CD4-positive, alpha-beta T cell (primary cell): ENCODE data around the gene PDLIM5. TPM values are rescaled to one million over a fixed set of nuclear protein-coding genes. Genes with fewer than 3 reads are reported as not detected.
"Not testable (repeated sequence)": the region's sequence is repeated elsewhere in the genome, so short reads cannot be mapped to it uniquely, and the experiment has no call there.

Source experiments
- ATAC-seq: fragments of 200-7000 bp; cut with Tn5 transposase; one replicate; pipeline ENCODE4 v1.10.0; 2022; ENCODE audit warnings: mild to moderate bottlenecking; ENCODE audit not compliant: poor library complexity
- CTCF ChIA-PET: fragments of 350-600 bp; sonication (Branson Sonifier 250); formaldehyde crosslinking; loops from one replicate; lab custom pipeline; 2021; ENCODE audit warnings: antibody characterized with exemption, inconsistent platforms; lab: Charles Lee
- POLR2A ChIA-PET: fragments of 350-600 bp; sonication (Branson Sonifier 250); formaldehyde crosslinking; loops from one replicate; lab custom pipeline; 2021; ENCODE audit warnings: antibody characterized with exemption, inconsistent platforms; lab: Charles Lee
- DNase-seq, 14 experiments: peaks; one replicate each; pipeline ENCODE4 v3.0.0-alpha.2; 2013 to 2020; ENCODE audit warnings: mixed read lengths in 2 of 14
- H3K27ac ChIP-seq, 2 donors: one replicate each; pipeline versions ENCODE4 v1.5.1 to v1.7.0; 2013; ENCODE audit warnings: low read length in 2 of 2, low read depth in 1 of 2, mild to moderate bottlenecking in 1 of 2
- H3K27me3 ChIP-seq, 2 experiments: 1 replicate in 1 of 2; 2 replicates in 1 of 2; pipeline versions ENCODE4 v1.6.1 to v1.7.0; 2013; ENCODE audit warnings: low read length in 2 of 2, control low read depth in 1 of 2, mild to moderate bottlenecking in 1 of 2, moderate library complexity in 1 of 2; ENCODE audit not compliant: insufficient read depth in 2 of 2, control insufficient read depth in 1 of 2
- H3K36me3 ChIP-seq: one replicate; pipeline ENCODE4 v1.6.1; 2013; ENCODE audit warnings: low read length, control low read depth; ENCODE audit not compliant: insufficient read depth
- H3K4me1 ChIP-seq: one replicate; pipeline ENCODE4 v1.6.1; 2013; ENCODE audit warnings: low read length, control low read depth; ENCODE audit not compliant: insufficient read depth
- H3K4me3 ChIP-seq: one replicate; pipeline ENCODE4 v1.5.1; 2013; ENCODE audit warnings: mild to moderate bottlenecking, low read length, moderate library complexity
- H3K9me3 ChIP-seq, 2 experiments: 1 replicate in 1 of 2; 2 replicates in 1 of 2; pipeline versions ENCODE4 v1.6.1 to v1.7.0; 2013; ENCODE audit warnings: low read length in 2 of 2, mild to moderate bottlenecking in 2 of 2, control low read depth in 1 of 2, moderate library complexity in 1 of 2; ENCODE audit not compliant: control insufficient read depth in 1 of 2, insufficient read depth in 1 of 2
- H3K27ac Mint-ChIP-seq: one replicate; pipeline ENCODE4 v1.8.0; 2020; ENCODE audit warnings: mixed read lengths
- H3K27me3 Mint-ChIP-seq: one replicate; pipeline ENCODE4 v1.8.0; 2021; ENCODE audit warnings: mixed read lengths
- H3K36me3 Mint-ChIP-seq: one replicate; pipeline ENCODE4 v1.8.0; 2021; ENCODE audit warnings: low read depth, mixed read lengths
- H3K4me1 Mint-ChIP-seq: one replicate; pipeline ENCODE4 v1.8.0; 2021; ENCODE audit warnings: low read depth, mixed read lengths
- H3K4me3 Mint-ChIP-seq: one replicate; pipeline ENCODE4 v1.8.0; 2020; ENCODE audit warnings: mild to moderate bottlenecking, mixed read lengths
- H3K9me3 Mint-ChIP-seq: one replicate; pipeline ENCODE4 v1.8.0; 2020; ENCODE audit warnings: mixed read lengths
- intact Hi-C, 2 experiments: fragments of 100-400 bp; cut with DNase I in 1 of 2; cut with micrococcal nuclease in 1 of 2; formaldehyde crosslinking; loops; one replicate each; pipeline versions ENCODE4 v1.15.1 to v1.9.0; 2023 to 2025; cut with DNase I, micrococcal nuclease
- total RNA-seq, 174 experiments: library from RNA in 2 of 174; stranded (reverse) in 2 of 174; gene quantifications; one replicate each; pipeline ENCODE4 v1.2.3 and lab custom pipeline; 2021 to 2026
- TF ChIP-seq, protein P1 (sequence below): fragments of 200-600 bp; IDR thresholded peaks from one replicate; pipeline ENCODE4 v1.8.0; 2022; ENCODE audit warnings: antibody characterized with exemption, mild to moderate bottlenecking

The PDLIM5 gene
- total RNA-seq, 2 experiments from 2014 or later, result 23.0 to 23.1 TPM

DNA sequence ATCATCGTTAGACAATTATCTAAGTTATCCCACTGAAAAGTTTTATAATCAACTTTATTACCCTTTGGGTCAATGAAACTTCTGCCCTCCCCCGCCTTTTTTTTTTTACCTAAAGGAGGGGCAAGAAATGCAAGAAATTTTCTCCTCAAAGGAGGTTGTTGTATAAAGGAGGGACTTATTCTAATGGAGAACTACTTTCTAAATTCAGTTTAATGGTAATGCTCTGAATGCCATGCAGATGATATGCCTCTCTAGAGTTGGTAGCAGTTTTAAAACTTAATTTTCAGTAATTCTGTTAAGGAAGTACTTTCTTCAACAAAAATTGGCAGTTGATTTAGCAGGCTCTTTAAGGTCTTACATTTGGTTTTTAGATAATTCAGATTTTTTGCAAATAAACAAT lies 23.3 kb downstream of the PDLIM5 start:
- H3K36me3 Mint-ChIP-seq, result no peaks in the 10 kb centered on the region
- H3K4me3 Mint-ChIP-seq, result no peak overlapping the region
- ChIA-PET POLR2A (no interaction called here), CTCF (no interaction called here)
- H3K27me3 Mint-ChIP-seq, result no peaks in the 10 kb centered on the region
- ATAC-seq (no peak), DNase-seq (no peak)
- H3K4me3 ChIP-seq, result no peak overlapping the region
- intact Hi-C loops, result no loop called here
- no peaks in the 10 kb centered on the region for H3K36me3 ChIP-seq
- no peaks in the 10 kb centered on the region for H3K4me1 ChIP-seq
- peaks cover 3% of the 10 kb centered on the region for H3K9me3 Mint-ChIP-seq
- H3K27ac ChIP-seq, result no peak overlapping the region
- H3K27me3 ChIP-seq, result no peaks in the 10 kb centered on the region
- no peak overlapping the region for H3K27ac Mint-ChIP-seq
- TF ChIP-seq, protein P1, sequence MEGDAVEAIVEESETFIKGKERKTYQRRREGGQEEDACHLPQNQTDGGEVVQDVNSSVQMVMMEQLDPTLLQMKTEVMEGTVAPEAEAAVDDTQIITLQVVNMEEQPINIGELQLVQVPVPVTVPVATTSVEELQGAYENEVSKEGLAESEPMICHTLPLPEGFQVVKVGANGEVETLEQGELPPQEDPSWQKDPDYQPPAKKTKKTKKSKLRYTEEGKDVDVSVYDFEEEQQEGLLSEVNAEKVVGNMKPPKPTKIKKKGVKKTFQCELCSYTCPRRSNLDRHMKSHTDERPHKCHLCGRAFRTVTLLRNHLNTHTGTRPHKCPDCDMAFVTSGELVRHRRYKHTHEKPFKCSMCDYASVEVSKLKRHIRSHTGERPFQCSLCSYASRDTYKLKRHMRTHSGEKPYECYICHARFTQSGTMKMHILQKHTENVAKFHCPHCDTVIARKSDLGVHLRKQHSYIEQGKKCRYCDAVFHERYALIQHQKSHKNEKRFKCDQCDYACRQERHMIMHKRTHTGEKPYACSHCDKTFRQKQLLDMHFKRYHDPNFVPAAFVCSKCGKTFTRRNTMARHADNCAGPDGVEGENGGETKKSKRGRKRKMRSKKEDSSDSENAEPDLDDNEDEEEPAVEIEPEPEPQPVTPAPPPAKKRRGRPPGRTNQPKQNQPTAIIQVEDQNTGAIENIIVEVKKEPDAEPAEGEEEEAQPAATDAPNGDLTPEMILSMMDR, result no peak
- H3K4me1 Mint-ChIP-seq, result peaks cover 8% of the 10 kb centered on the region
- peaks cover 0 to under 1% of the 10 kb centered on the region in 2 experiments for H3K9me3 ChIP-seq

DNA sequence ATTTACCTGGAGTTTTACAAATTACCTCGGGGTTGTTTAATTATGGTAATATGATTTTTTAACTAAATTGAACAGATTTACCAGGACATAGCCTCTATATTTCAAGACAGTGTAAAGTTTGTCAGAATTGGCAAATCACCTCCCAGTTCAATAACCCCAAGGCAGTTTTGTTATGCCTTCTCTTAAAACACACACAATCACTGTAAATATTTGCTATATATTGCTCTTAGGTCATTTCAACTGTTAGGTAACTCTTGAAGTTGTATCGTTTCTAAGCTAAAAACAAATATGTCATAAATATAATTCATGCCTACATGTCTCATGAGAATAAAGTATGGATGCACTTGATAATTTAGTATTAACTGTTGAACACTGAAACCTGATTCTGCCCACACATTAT lies 24.1 kb downstream of the PDLIM5 start:
- no peaks in the 10 kb centered on the region for H3K36me3 Mint-ChIP-seq
- DNase-seq (no peak), ATAC-seq (no peak)
- TF ChIP-seq, protein P1, result no peak
- no peaks in the 10 kb centered on the region for H3K27me3 ChIP-seq
- H3K9me3 ChIP-seq, result no peaks in the 10 kb centered on the region
- CTCF ChIA-PET, result no interaction called here
- peaks cover 8% of the 10 kb centered on the region for H3K4me1 Mint-ChIP-seq
- POLR2A ChIA-PET, result no interaction called here
- no peak overlapping the region for H3K4me3 Mint-ChIP-seq
- H3K27ac Mint-ChIP-seq, result no peak overlapping the region
- no peaks in the 10 kb centered on the region for H3K27me3 Mint-ChIP-seq
- H3K27ac ChIP-seq, result no peak overlapping the region
- H3K9me3 Mint-ChIP-seq, result peaks cover under 1% of the 10 kb centered on the region
- H3K4me1 ChIP-seq, result no peaks in the 10 kb centered on the region
- no peak overlapping the region for H3K4me3 ChIP-seq
- intact Hi-C loops, result no loop called here
- H3K36me3 ChIP-seq, result no peaks in the 10 kb centered on the region

GRCh38 chr4:94477227-94477626 lies 25.5 kb downstream of the PDLIM5 start:
- Mint-ChIP-seq H3K36me3 (no peaks in the 10 kb centered on the region), H3K4me3 (no peak overlapping the region), H3K27ac (no peak overlapping the region), H3K9me3 (no peaks in the 10 kb centered on the region), H3K4me1 (peaks cover 8% of the 10 kb centered on the region), H3K27me3 (no peaks in the 10 kb centered on the region)
- H3K27me3 ChIP-seq, result no peaks in the 10 kb centered on the region
- no peaks in the 10 kb centered on the region for H3K4me1 ChIP-seq
- no peaks in the 10 kb centered on the region for H3K9me3 ChIP-seq
- no peaks in the 10 kb centered on the region for H3K36me3 ChIP-seq
- ChIA-PET POLR2A (no interaction called here), CTCF (no interaction called here)
- DNase-seq, result no peak
- H3K27ac ChIP-seq, result no peak overlapping the region
- TF ChIP-seq, protein P1, result no peak
- no peak for ATAC-seq
- H3K4me3 ChIP-seq, result no peak overlapping the region
- intact Hi-C loops, result no loop called here

- H3K27me3 Mint-ChIP-seq, H3K27ac ChIP-seq, H3K4me1 ChIP-seq, H3K27me3 ChIP-seq, H3K9me3 ChIP-seq, DNase-seq, intact Hi-C loops, H3K4me1 Mint-ChIP-seq, H3K4me3 ChIP-seq, ATAC-seq, H3K9me3 Mint-ChIP-seq, H3K36me3 Mint-ChIP-seq, POLR2A ChIA-PET, H3K36me3 ChIP-seq, H3K4me3 Mint-ChIP-seq, H3K27ac Mint-ChIP-seq: not testable (repeated sequence)
- CTCF ChIA-PET, result interaction anchor here (0.7 kb wide), 1 partner anchor 177 kb away, joined by 4 read pairs; no protein-coding TSS in a partner anchor
These were observed 27.1 kb downstream of the PDLIM5 start for GRCh38 chr4:94478805-94479204.
